ENCODE measurements around the gene STYXL2. TPM values are rescaled to one million over a fixed set of nuclear protein-coding genes. Genes with fewer than 3 reads are reported as not detected.

STYXL2 gene
- total and polyA plus RNA-seq, 2 donors (not counting 1 experiment from before 2014, with no cell fraction given) = not detected

- ATAC-seq (ENCODE audit: low read depth) (no peak), DNase-seq (no peak)
- ChIA-PET CTCF (interaction anchor here (1.4 kb wide), 1 partner anchor 25 kb away, joined by 5 read pairs; no protein-coding TSS in a partner anchor), POLR2A (no interaction called here)
- H3K27ac ChIP-seq (ENCODE audit: low read length in 2 of 2) = no peak overlapping the region
- TF ChIP-seq EZH2 (IDR thresholded peaks at IDR 0.05; ENCODE audit: borderline replicate concordance, insufficient read depth, low read depth, low read length, poor library complexity, severe bottlenecking) = no peak
- no peak for TF ChIP-seq CTCF (IDR thresholded peaks at IDR 0.05)
- peaks cover 11% of the 10 kb centered on the region for H3K27me3 Mint-ChIP-seq
- no peak overlapping the region for H3K4me3 ChIP-seq (ENCODE audit: control extremely low read depth in 1 of 5, extremely low read depth in 1 of 5, insufficient read depth in 1 of 5, low read depth in 2 of 5, low read length in 4 of 5)
- H3K9me3 Mint-ChIP-seq (ENCODE audit: insufficient read depth) = no peaks in the 10 kb centered on the region
- intact Hi-C loops (cut with micrococcal nuclease) = no loop called here
- H3K9ac ChIP-seq (ENCODE audit: low read length) = no peak overlapping the region
- WGBS (ENCODE audit: insufficient coverage) = 100% methylated on average over 1 of the region's 3 CpGs
- no peaks in the 10 kb centered on the region for H3K9me3 ChIP-seq (ENCODE audit: control extremely low read depth in 1 of 3, control insufficient read depth in 2 of 3, insufficient read depth in 1 of 3, low read length in 2 of 3)
- H3K27ac Mint-ChIP-seq = no peak overlapping the region
- no peaks in the 10 kb centered on the region for H3K4me1 Mint-ChIP-seq
- H3K4me3 Mint-ChIP-seq = no peak overlapping the region
- peaks cover 0 to 5% (median 1%) of the 10 kb centered on the region in 4 experiments for H3K27me3 ChIP-seq (replicated peaks in 1 of 4; ENCODE audit: control extremely low read depth in 1 of 4, control insufficient read depth in 3 of 4, insufficient read depth in 4 of 4, low read length in 3 of 4)
- H3K4me1 ChIP-seq (ENCODE audit: control insufficient read depth in 2 of 2, insufficient read depth in 2 of 2, low read length in 2 of 2) = no peaks in the 10 kb centered on the region
- no peaks in the 10 kb centered on the region for H4K20me1 ChIP-seq (ENCODE audit: control insufficient read depth, insufficient read depth, low read length, poor library complexity, severe bottlenecking)
- no peaks in the 10 kb centered on the region for H3K79me2 ChIP-seq (ENCODE audit: control insufficient read depth, insufficient read depth, low read length)
- no peak overlapping the region for H3K4me2 ChIP-seq (replicated peaks; ENCODE audit: low read depth, low read length, poor library complexity, severe bottlenecking)
- no peaks in the 10 kb centered on the region for H3K36me3 ChIP-seq (replicated peaks in 1 of 2; ENCODE audit: control extremely low read depth in 1 of 2, control insufficient read depth in 1 of 2, extremely low read depth in 1 of 2, insufficient read depth in 2 of 2, low read length in 1 of 2)
- H2AFZ ChIP-seq (ENCODE audit: insufficient read depth, low read depth, low read length, poor library complexity, severe bottlenecking) = no peak overlapping the region
These were observed 10.0 kb upstream of the STYXL2 start for GRCh38 chr1:167083871-167084270.

- no peaks in the 10 kb centered on the region for H3K9me3 ChIP-seq (ENCODE audit: control extremely low read depth in 1 of 3, control insufficient read depth in 2 of 3, insufficient read depth in 1 of 3, low read length in 2 of 3)
- H2AFZ ChIP-seq (ENCODE audit: insufficient read depth, low read depth, low read length, poor library complexity, severe bottlenecking) = no peak overlapping the region
- ChIA-PET CTCF (interaction anchor here (1.4 kb wide), 1 partner anchor 26 kb away, joined by 5 read pairs; no protein-coding TSS in a partner anchor), POLR2A (no interaction called here)
- Mint-ChIP-seq H3K27me3 (peaks cover 11% of the 10 kb centered on the region), H3K4me1 (peaks cover 3% of the 10 kb centered on the region), H3K9me3 (ENCODE audit: insufficient read depth) (no peaks in the 10 kb centered on the region), H3K27ac (no peak overlapping the region), H3K4me3 (no peak overlapping the region)
- H3K36me3 ChIP-seq (replicated peaks in 1 of 2; ENCODE audit: control extremely low read depth in 1 of 2, control insufficient read depth in 1 of 2, extremely low read depth in 1 of 2, insufficient read depth in 2 of 2, low read length in 1 of 2) = no peaks in the 10 kb centered on the region
- no peak for ATAC-seq (ENCODE audit: low read depth)
- H3K27ac ChIP-seq (ENCODE audit: low read length in 2 of 2) = no peak overlapping the region
- H3K4me2 ChIP-seq (replicated peaks; ENCODE audit: low read depth, low read length, poor library complexity, severe bottlenecking) = no peak overlapping the region
- no peaks in the 10 kb centered on the region for H3K79me2 ChIP-seq (ENCODE audit: control insufficient read depth, insufficient read depth, low read length)
- no peak overlapping the region for H3K9ac ChIP-seq (ENCODE audit: low read length)
- TF ChIP-seq CTCF (IDR thresholded peaks at IDR 0.05) = no peak
- TF ChIP-seq EZH2 (IDR thresholded peaks at IDR 0.05; ENCODE audit: borderline replicate concordance, insufficient read depth, low read depth, low read length, poor library complexity, severe bottlenecking) = no peak
- DNase-seq = no peak
- peaks cover 2 to 6% of the 10 kb centered on the region in 2 donors for H3K4me1 ChIP-seq (ENCODE audit: control insufficient read depth in 2 of 2, insufficient read depth in 2 of 2, low read length in 2 of 2)
- intact Hi-C loops (cut with micrococcal nuclease) = no loop called here
- H3K4me3 ChIP-seq (ENCODE audit: control extremely low read depth in 1 of 5, extremely low read depth in 1 of 5, insufficient read depth in 1 of 5, low read depth in 2 of 5, low read length in 4 of 5) = no peak overlapping the region
- peaks cover 0 to 5% (median 1%) of the 10 kb centered on the region in 4 experiments for H3K27me3 ChIP-seq (replicated peaks in 1 of 4; ENCODE audit: control extremely low read depth in 1 of 4, control insufficient read depth in 3 of 4, insufficient read depth in 4 of 4, low read length in 3 of 4)
- no peaks in the 10 kb centered on the region for H4K20me1 ChIP-seq (ENCODE audit: control insufficient read depth, insufficient read depth, low read length, poor library complexity, severe bottlenecking)
These were observed 9.1 kb upstream of the STYXL2 start for GRCh38 chr1:167084757-167085156.

All from B cell (primary cell).